NT2/D1 (cell line): ENCODE measurements around the gene KIF21B.

Experiments
- SUZ12 ChIP-seq: IDR thresholded peaks from 2 replicates; pipeline ENCODE4 v1.6.1; 2011; ENCODE audit not compliant: insufficient read length, insufficient read depth; ENCODE audit errors: extremely low read depth
- ZNF274 ChIP-seq: IDR thresholded peaks from 2 replicates; pipeline ENCODE4 v1.6.1; 2011; ENCODE audit warnings: mild to moderate bottlenecking, low read depth, low read length

- no peak for TF ChIP-seq ZNF274
- TF ChIP-seq SUZ12 = no peak
Measured at GRCh38 chr1:201011616-201012015, 11.9 kb downstream of the KIF21B start.
